Esophagus squamous epithelium (tissue), 5 donors: Measurements from ENCODE around the gene POTEF. TPM values are rescaled to one million over a fixed set of nuclear protein-coding genes. Genes with fewer than 3 reads are reported as not detected.
"Not testable (repeated sequence)": the region's sequence is repeated elsewhere in the genome, so short reads cannot be mapped to it uniquely, and the experiment has no call there.

Experiments
- DNase-seq: peaks from one replicate; lab custom pipeline; 2025; lab: John Stamatoyannopoulos, UW
- H3K27ac ChIP-seq, 4 donors: fragments of 200-600 bp; sonication (generic); one replicate each; pipeline ENCODE4 v1.5.1; 2016 to 2019; ENCODE audit warnings: mild to moderate bottlenecking in 1 of 4
- H3K27me3 ChIP-seq, 4 donors: fragments of 200-600 bp; sonication (generic); 1 replicate in 3 of 4; 2 replicates in 1 of 4; pipeline versions ENCODE4 v1.5.1 to v1.6.0; 2017 to 2021; ENCODE audit warnings: antibody characterized with exemption in 1 of 4
- H3K36me3 ChIP-seq, 3 donors: fragments of 200-600 bp; sonication (generic); one replicate each; pipeline ENCODE4 v1.5.1; 2016 to 2019
- H3K4me1 ChIP-seq, 3 donors: fragments of 200-600 bp; sonication (generic); one replicate each; pipeline ENCODE4 v1.5.1; 2017 to 2019
- H3K4me3 ChIP-seq, 4 donors: fragments of 200-600 bp; sonication (generic); 1 replicate in 3 of 4; 2 replicates in 1 of 4; pipeline ENCODE4 v1.5.1; 2016 to 2019; ENCODE audit warnings: mild to moderate bottlenecking in 2 of 4, moderate library complexity in 1 of 4
- H3K9me3 ChIP-seq, 3 donors: fragments of 200-600 bp; sonication (generic); one replicate each; pipeline ENCODE4 v1.5.1; 2016 to 2019
- POLR2A ChIP-seq, 4 donors: fragments of 450-650 bp; IDR thresholded peaks; one replicate each; pipeline ENCODE4 v1.6.1; 2017; ENCODE audit warnings: antibody characterized with exemption in 4 of 4, mild to moderate bottlenecking in 4 of 4, moderate library complexity in 3 of 4
- WGBS, 2 donors: methylation state at CpG; one replicate each; pipeline ENCODE4 v1.1.5; 2018; 5-methylcytosine and 5-hydroxymethylcytosine counted together
- intact Hi-C: fragments of 100-400 bp; cut with DNase I; formaldehyde crosslinking; loops from one replicate; pipeline ENCODE4 v1.15.0; 2022
- total RNA-seq, 4 donors: library from RNA; depleted of rRNA; stranded (reverse); fragments of >200 nt; gene quantifications; one replicate each; pipeline ENCODE4 v1.1.0, GENCODE V29; 2016
- TF ChIP-seq, protein P1 (sequence below), 6 experiments: fragments of 450-650 bp in 4 of 6; fragments of 200-600 bp in 2 of 6; sonication (generic) in 2 of 6; IDR thresholded peaks; one replicate each; pipeline ENCODE4 v1.5.1; 2016 to 2019; ENCODE audit warnings: antibody characterized with exemption in 6 of 6, mild to moderate bottlenecking in 4 of 6, moderate library complexity in 4 of 6
- donor health status: DM: yes; HTN: yes; CAD: no.

POTEF gene
- total RNA-seq = not detected

DNA sequence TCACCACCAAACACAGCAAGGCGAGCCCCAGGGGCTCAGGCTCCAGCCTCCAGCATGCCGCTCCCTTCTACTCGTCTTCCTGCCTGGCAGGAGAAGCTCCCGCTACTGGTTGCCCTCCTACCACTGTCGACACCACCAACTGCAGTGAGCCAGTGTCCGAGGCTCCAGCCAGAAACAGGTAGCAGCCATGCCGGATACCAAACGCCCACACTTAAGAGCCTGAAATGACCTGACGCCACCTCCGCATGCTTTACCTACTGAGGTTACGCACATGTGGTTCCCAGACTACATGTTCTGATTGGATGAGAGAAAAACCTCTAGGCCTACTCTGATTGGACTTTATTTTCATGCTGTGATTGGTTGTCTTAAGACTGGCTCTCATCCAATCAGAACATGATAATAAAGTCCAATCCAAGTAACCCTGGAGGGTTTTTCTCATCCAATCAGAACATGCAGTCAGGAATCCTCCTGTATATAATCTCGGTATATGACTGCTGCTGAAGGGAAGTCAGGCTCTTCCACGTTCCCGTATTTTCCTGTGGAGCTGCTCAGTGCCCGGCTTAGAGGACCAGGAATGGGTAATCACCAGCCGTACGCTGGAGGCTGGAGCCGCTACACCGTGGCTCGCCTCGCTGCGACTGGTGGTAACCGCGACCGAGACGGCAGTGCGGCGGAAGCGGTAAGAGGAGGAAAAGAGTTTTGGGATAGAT, at the start of gene POTEF:
Gene POTEF (minus strand): TSS at position 103 of the 710 bp plus-strand sequence. CDS start 8,707 bp downstream, outside the sequence.
- H3K27me3 ChIP-seq, H3K9me3 ChIP-seq, H3K27ac ChIP-seq, intact Hi-C loops, H3K4me3 ChIP-seq, H3K4me1 ChIP-seq, H3K36me3 ChIP-seq, DNase-seq: not testable (repeated sequence)
- 83 to 89% methylated on average over 6 to 7 of the region's 29 CpGs for WGBS, 2 donors

DNA sequence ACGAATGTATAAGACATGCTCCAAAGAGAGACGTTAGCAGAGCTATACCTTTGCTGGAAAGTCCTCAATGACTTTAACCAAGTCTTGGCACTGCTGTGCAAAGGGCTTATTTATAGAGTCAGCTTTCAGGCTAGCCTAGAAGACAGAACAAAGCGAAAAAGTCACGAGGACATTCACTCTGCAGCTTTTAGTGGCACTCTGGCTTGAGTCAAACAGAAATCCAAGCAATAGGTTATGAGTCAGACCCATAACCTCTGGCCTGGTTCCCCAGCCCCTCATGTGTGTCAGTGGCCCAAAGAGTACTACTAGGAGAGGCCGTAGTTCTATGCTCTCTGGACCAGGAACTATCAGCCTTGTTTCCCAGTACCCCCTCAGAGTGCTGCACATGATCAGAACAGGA, 45.8 kb upstream of the POTEF start:
- H3K27me3 ChIP-seq, H3K9me3 ChIP-seq, H3K4me1 ChIP-seq, H3K4me3 ChIP-seq, DNase-seq, H3K27ac ChIP-seq, intact Hi-C loops: not testable (repeated sequence)
- peaks cover 8 to 66% (median 9%) of the 10 kb centered on the region in 3 donors for H3K36me3 ChIP-seq
- WGBS, 2 donors = 75 to 77% methylated on average over 4 to 5 of the region's 5 CpGs

DNA sequence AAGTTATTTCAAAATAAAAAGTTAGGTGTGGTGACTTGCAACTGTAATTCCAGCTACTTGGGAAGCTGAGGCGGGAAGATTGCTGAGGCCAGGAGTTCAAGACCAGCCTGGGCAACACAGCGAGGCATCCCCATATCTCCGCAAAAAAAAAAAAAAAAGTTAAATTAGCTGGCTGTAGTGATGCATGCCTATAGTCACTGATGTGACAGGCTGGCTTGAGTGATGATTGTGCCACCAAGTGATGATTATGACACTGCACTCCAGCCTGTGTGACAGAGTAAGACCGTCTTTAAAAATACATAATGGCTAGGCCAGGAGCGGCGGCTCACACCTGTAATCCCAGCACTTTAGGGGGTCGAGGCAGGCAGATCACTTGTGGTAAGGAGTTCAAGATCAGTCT, 40.9 kb upstream of the POTEF start:
- no peak for DNase-seq
- Histone ChIP-seq H3K4me3 (no peak overlapping the region), H3K36me3 (peaks cover 8 to 100% (median 9%) of the 10 kb centered on the region in 3 donors), H3K27me3 (no peaks in the 10 kb centered on the region), H3K4me1 (no peaks in the 10 kb centered on the region), H3K9me3 (no peaks in the 10 kb centered on the region), H3K27ac (no peak overlapping the region)
- TF ChIP-seq, protein P1, sequence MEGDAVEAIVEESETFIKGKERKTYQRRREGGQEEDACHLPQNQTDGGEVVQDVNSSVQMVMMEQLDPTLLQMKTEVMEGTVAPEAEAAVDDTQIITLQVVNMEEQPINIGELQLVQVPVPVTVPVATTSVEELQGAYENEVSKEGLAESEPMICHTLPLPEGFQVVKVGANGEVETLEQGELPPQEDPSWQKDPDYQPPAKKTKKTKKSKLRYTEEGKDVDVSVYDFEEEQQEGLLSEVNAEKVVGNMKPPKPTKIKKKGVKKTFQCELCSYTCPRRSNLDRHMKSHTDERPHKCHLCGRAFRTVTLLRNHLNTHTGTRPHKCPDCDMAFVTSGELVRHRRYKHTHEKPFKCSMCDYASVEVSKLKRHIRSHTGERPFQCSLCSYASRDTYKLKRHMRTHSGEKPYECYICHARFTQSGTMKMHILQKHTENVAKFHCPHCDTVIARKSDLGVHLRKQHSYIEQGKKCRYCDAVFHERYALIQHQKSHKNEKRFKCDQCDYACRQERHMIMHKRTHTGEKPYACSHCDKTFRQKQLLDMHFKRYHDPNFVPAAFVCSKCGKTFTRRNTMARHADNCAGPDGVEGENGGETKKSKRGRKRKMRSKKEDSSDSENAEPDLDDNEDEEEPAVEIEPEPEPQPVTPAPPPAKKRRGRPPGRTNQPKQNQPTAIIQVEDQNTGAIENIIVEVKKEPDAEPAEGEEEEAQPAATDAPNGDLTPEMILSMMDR (IDR thresholded peaks at IDR 0.05) = no peak
- no peak for TF ChIP-seq POLR2A (IDR thresholded peaks at IDR 0.05)
- intact Hi-C loops = no loop called here
- WGBS, 2 donors = 92 to 93% methylated on average over 7 of the region's 7 CpGs

DNA sequence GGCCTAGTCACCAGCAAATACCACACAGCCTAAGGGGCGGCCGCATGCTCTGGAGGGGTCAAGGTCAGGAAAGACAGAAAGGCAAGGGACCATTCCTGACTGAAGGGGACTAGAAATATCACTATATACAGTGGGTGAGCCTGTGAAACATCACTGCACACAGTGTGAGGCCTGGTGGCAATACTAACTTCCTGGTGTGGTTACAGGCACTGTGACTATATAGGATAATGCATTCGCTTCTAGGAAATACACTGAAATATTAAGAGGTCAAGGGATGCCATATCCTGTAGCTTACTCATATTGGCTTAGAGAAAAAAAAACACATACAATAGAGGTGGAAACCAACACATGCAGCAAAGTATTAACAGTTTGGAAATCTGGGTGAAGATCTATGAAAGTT, 40.1 kb upstream of the POTEF start:
- H3K4me1 ChIP-seq, DNase-seq, H3K27ac ChIP-seq, intact Hi-C loops, H3K9me3 ChIP-seq, H3K27me3 ChIP-seq, H3K4me3 ChIP-seq: not testable (repeated sequence)
- WGBS, 2 donors = 60 to 96% methylated on average over 1 to 3 of the region's 3 CpGs
- peaks cover 12 to 100% (median 12%) of the 10 kb centered on the region in 3 donors for H3K36me3 ChIP-seq

DNA sequence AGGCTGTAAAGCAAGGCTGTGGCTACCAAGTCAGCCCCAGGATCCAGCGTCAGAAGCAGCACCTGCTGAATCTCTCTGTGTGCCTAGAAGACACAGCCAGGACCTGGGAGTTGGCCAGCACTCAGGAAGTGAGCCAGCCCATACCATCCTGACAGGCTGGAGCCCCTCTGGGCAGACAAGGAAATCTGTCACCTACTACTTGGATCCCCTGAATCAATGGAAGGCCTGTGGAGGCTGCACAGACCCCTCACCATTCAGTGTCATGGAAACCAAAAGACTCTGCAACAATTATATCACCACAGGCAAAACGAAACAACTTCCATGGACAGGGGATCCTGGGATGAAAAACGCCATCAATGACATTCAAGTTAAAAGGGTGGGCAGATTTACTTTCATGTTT, 37.6 kb upstream of the POTEF start:
- peaks cover 12 to 100% (median 28%) of the 10 kb centered on the region in 3 donors for H3K36me3 ChIP-seq
- DNase-seq, H3K27me3 ChIP-seq, intact Hi-C loops, H3K9me3 ChIP-seq, H3K4me3 ChIP-seq, H3K27ac ChIP-seq, H3K4me1 ChIP-seq: not testable (repeated sequence)
- WGBS, 2 donors = 81% methylated on average over 2 of the region's 3 CpGs

DNA sequence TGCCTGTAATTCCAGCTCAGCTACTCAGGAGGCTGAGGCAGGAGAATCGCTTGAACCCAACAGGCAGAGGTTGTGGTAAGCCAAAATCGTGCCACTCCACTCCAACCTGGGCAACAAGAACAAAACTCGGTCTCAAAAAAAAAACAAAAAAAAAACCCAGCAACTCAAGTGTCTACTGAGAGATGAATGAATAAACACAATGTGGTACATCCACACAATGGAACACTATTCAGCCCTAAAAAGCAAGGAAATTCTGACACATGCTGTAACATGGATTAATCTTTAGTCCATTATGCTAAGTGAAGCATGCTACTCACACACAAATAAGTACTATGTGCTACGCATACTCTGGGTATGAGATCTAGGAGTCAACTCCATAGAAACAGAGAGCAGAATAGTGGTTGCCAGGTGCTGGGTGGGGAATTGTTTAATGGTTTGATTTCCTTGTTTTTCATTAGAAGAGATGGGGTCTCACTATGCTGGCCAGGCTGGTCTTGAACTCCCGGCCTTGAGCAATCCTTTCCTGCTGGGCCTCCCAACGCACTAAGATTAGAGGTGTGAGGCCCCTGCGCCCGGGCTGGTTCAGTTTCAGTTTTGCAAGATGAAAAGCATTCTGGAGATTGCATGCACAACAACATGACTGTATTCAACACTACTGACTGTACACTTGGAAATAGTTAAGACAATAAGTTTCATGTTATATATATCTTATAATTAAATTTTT, 36.4 kb upstream of the POTEF start:
- intact Hi-C loops = no loop called here
- no peak for TF ChIP-seq POLR2A (IDR thresholded peaks at IDR 0.05)
- TF ChIP-seq, protein P1 (IDR thresholded peaks at IDR 0.05) = no peak
- no peaks in the 10 kb centered on the region for H3K9me3 ChIP-seq
- 95 to 96% methylated on average over 5 to 8 of the region's 8 CpGs for WGBS, 2 donors
- H3K27ac ChIP-seq = no peak overlapping the region
- no peak for DNase-seq
- H3K4me3 ChIP-seq = no peak overlapping the region
- peaks cover 10 to 100% (median 28%) of the 10 kb centered on the region in 3 donors for H3K36me3 ChIP-seq
- H3K27me3 ChIP-seq = no peaks in the 10 kb centered on the region
- no peaks in the 10 kb centered on the region for H3K4me1 ChIP-seq

- no peak overlapping the region for H3K27ac ChIP-seq
- no peak overlapping the region for H3K4me3 ChIP-seq
- TF ChIP-seq, protein P1 (IDR thresholded peaks at IDR 0.05) = no peak
- no peak for TF ChIP-seq POLR2A (IDR thresholded peaks at IDR 0.05)
- peaks cover 10 to 100% (median 20%) of the 10 kb centered on the region in 3 donors for H3K36me3 ChIP-seq
- intact Hi-C loops = no loop called here
- no peaks in the 10 kb centered on the region for H3K27me3 ChIP-seq
- 93 to 100% methylated on average over 1 to 7 of the region's 9 CpGs for WGBS, 2 donors
- DNase-seq = no peak
- H3K4me1 ChIP-seq = no peaks in the 10 kb centered on the region
- no peaks in the 10 kb centered on the region for H3K9me3 ChIP-seq
Measured at GRCh38 chr2:130162968-130163367, 33.9 kb upstream of the POTEF start.

DNA sequence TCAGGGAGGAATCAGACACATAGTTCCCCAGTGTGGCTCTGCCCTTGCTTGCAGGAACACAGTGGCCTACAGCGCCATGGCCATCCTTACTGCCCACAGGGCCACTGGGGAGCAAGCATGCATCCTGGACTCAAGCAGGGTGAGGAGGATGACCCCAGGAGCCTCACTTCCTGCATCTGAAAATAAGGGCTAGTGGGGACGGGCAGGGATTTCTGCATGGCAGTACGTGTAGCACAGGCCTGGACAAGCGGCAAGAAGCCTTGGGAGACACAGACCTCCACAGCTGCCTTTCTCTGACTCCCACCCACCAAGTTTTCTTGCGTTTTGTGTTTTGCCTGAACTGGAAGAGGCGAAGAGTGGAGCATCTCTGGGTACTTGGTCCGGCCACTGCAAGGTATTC, 33.5 kb upstream of the POTEF start:
- WGBS, 2 donors = 86 to 100% methylated on average over 2 to 4 of the region's 7 CpGs
- H3K36me3 ChIP-seq = peaks cover 10 to 95% (median 20%) of the 10 kb centered on the region in 3 donors
- DNase-seq, H3K4me1 ChIP-seq, H3K27me3 ChIP-seq, H3K9me3 ChIP-seq, H3K27ac ChIP-seq, H3K4me3 ChIP-seq, intact Hi-C loops: not testable (repeated sequence)

GRCh38 chr2:130160838-130161705, 32.0 kb upstream of the POTEF start:
- H3K27ac ChIP-seq, DNase-seq, intact Hi-C loops, H3K27me3 ChIP-seq, H3K9me3 ChIP-seq, H3K4me1 ChIP-seq, H3K4me3 ChIP-seq: not testable (repeated sequence)
- WGBS, 2 donors = 78% methylated on average over 15 to 16 of the region's 25 CpGs
- H3K36me3 ChIP-seq = peaks cover 10 to 82% (median 20%) of the 10 kb centered on the region in 3 donors
